Keratinocyte (primary cell): ENCODE data around the gene TNS3.

ENCODE experiments used
- CTCF ChIP-seq, 3 experiments: IDR thresholded peaks in 1 of 3; conservative IDR thresholded peaks in 1 of 3; optimal IDR thresholded peaks in 1 of 3; 2 replicates in 2 of 3; 3 replicates in 1 of 3; pipeline versions ENCODE3 to v1.5.1; 2011; ENCODE audit warnings: low read length in 3 of 3, mild to moderate bottlenecking in 3 of 3, moderate library complexity in 2 of 3, control low read depth in 1 of 3, inconsistent platforms in 1 of 3; ENCODE audit not compliant: insufficient read depth in 2 of 3; ENCODE audit errors: extremely low read depth in 1 of 3
- EZH2 ChIP-seq: IDR thresholded peaks from one replicate; pipeline ENCODE4 v1.6.1; 2012; ENCODE audit warnings: inconsistent platforms, mild to moderate bottlenecking, low read length, moderate library complexity

- TF ChIP-seq CTCF (optimal IDR thresholded peaks at IDR 0.05 in 1 of 3, IDR thresholded peaks at IDR 0.05 in 1 of 3, conservative IDR thresholded peaks at IDR 0.05 in 1 of 3; ENCODE audit: extremely low read depth in 1 of 3, insufficient read depth in 2 of 3, low read length in 3 of 3): no peak
- no peak for TF ChIP-seq EZH2
Measured at GRCh38 chr7:47597379-47597778, 15.5 kb upstream of the TNS3 start.
